GM23338 (cell line): Measurements from ENCODE around the gene CACNA1C.

Experiments
- CREB1 ChIP-seq: fragments of 250-450 bp; sonication (Bioruptor Pico); IDR thresholded peaks from 2 replicates; pipeline ENCODE4 v1.5.0; 2020; ENCODE audit warnings: low read depth, mild to moderate bottlenecking, moderate library complexity
- EZH2 ChIP-seq: fragments of 200-600 bp; sonication (generic); IDR thresholded peaks from one replicate; pipeline ENCODE4 v1.8.0; 2017; ENCODE audit warnings: antibody characterized with exemption, mild to moderate bottlenecking, low read depth; ENCODE audit not compliant: unreplicated experiment
- EZH2phosphoT487 ChIP-seq: fragments of 200-600 bp; sonication (generic); IDR thresholded peaks from one replicate; pipeline ENCODE4 v1.8.1; 2018; ENCODE audit warnings: antibody characterized with exemption; ENCODE audit not compliant: unreplicated experiment
- JUNB ChIP-seq: IDR thresholded peaks from one replicate; pipeline ENCODE4 v1.6.1; 2016; ENCODE audit warnings: antibody characterized with exemption; ENCODE audit not compliant: unreplicated experiment
- POLR2AphosphoS5 ChIP-seq: IDR thresholded peaks from 2 replicates; pipeline ENCODE4 v1.6.1; 2016; ENCODE audit warnings: antibody characterized with exemption, low read depth
- ZNF114 ChIP-seq: fragments of 250-450 bp; sonication (Bioruptor Pico); IDR thresholded peaks from 2 replicates; pipeline ENCODE4 v1.5.0; 2020; ENCODE audit warnings: mild to moderate bottlenecking, moderate library complexity
- ZNF331 ChIP-seq: fragments of 250-450 bp; sonication (Bioruptor Pico); IDR thresholded peaks from 2 replicates; pipeline ENCODE4 v1.5.0; 2020; ENCODE audit warnings: low read depth, mild to moderate bottlenecking, moderate library complexity
- TF ChIP-seq, protein P1 (sequence below), 2 experiments: fragments of 200-600 bp in 1 of 2; sonication (generic) in 1 of 2; conservative IDR thresholded peaks; 2 replicates each; pipeline versions ENCODE4 v1.5.1 to v1.6.1; 2016 to 2017; ENCODE audit warnings: antibody characterized with exemption in 2 of 2, low read depth in 2 of 2, mild to moderate bottlenecking in 2 of 2, moderate library complexity in 1 of 2
- TF ChIP-seq, protein P2 (sequence below): IDR thresholded peaks from one replicate; pipeline ENCODE4 v1.6.1; 2018; ENCODE audit warnings: antibody characterized with exemption; ENCODE audit not compliant: unreplicated experiment
- TF ChIP-seq, protein P3 (sequence below): IDR thresholded peaks from 2 replicates; pipeline ENCODE4 v1.6.1; 2016; ENCODE audit warnings: antibody characterized with exemption

DNA sequence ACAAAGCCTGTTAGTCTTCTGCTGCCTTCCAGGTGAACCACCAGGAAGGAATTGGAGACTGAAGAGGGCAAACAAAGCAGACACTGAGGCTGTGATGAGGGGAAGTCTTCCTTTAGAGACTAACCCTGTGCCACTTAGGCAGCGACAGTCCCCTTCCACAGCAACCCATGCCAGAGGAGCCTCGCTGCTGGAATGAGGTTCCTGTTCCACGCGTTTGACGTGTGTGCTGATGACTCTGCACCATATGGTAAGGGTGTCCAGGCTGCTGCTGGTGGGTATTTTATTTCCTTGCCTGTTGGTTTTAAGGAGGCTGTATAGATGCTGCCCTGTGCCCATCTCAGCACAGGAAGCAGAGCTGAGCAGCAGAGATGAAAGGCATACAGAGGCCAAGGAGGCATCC lies 380.1 kb downstream of the CACNA1C start:
- TF ChIP-seq, protein P1, sequence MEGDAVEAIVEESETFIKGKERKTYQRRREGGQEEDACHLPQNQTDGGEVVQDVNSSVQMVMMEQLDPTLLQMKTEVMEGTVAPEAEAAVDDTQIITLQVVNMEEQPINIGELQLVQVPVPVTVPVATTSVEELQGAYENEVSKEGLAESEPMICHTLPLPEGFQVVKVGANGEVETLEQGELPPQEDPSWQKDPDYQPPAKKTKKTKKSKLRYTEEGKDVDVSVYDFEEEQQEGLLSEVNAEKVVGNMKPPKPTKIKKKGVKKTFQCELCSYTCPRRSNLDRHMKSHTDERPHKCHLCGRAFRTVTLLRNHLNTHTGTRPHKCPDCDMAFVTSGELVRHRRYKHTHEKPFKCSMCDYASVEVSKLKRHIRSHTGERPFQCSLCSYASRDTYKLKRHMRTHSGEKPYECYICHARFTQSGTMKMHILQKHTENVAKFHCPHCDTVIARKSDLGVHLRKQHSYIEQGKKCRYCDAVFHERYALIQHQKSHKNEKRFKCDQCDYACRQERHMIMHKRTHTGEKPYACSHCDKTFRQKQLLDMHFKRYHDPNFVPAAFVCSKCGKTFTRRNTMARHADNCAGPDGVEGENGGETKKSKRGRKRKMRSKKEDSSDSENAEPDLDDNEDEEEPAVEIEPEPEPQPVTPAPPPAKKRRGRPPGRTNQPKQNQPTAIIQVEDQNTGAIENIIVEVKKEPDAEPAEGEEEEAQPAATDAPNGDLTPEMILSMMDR (conservative IDR thresholded peaks at IDR 0.05; ENCODE audit: low read depth in 2 of 2) = no peak
- TF ChIP-seq POLR2AphosphoS5 (no peak), EZH2phosphoT487 (no peak), ZNF114 (CRISPR knock-in tag) (no peak), ZNF331 (CRISPR knock-in tag) (no peak), EZH2 (no peak), JUNB (no peak), CREB1 (CRISPR knock-in tag) (no peak)
- TF ChIP-seq, protein P2, sequence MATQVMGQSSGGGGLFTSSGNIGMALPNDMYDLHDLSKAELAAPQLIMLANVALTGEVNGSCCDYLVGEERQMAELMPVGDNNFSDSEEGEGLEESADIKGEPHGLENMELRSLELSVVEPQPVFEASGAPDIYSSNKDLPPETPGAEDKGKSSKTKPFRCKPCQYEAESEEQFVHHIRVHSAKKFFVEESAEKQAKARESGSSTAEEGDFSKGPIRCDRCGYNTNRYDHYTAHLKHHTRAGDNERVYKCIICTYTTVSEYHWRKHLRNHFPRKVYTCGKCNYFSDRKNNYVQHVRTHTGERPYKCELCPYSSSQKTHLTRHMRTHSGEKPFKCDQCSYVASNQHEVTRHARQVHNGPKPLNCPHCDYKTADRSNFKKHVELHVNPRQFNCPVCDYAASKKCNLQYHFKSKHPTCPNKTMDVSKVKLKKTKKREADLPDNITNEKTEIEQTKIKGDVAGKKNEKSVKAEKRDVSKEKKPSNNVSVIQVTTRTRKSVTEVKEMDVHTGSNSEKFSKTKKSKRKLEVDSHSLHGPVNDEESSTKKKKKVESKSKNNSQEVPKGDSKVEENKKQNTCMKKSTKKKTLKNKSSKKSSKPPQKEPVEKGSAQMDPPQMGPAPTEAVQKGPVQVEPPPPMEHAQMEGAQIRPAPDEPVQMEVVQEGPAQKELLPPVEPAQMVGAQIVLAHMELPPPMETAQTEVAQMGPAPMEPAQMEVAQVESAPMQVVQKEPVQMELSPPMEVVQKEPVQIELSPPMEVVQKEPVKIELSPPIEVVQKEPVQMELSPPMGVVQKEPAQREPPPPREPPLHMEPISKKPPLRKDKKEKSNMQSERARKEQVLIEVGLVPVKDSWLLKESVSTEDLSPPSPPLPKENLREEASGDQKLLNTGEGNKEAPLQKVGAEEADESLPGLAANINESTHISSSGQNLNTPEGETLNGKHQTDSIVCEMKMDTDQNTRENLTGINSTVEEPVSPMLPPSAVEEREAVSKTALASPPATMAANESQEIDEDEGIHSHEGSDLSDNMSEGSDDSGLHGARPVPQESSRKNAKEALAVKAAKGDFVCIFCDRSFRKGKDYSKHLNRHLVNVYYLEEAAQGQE = no peak
- TF ChIP-seq, protein P3, sequence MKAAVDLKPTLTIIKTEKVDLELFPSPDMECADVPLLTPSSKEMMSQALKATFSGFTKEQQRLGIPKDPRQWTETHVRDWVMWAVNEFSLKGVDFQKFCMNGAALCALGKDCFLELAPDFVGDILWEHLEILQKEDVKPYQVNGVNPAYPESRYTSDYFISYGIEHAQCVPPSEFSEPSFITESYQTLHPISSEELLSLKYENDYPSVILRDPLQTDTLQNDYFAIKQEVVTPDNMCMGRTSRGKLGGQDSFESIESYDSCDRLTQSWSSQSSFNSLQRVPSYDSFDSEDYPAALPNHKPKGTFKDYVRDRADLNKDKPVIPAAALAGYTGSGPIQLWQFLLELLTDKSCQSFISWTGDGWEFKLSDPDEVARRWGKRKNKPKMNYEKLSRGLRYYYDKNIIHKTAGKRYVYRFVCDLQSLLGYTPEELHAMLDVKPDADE = no peak
